ENCODE data around the gene RABGAP1L.

RABGAP1L gene

GRCh38 chr1:174726880-174727585 lies 567.7 kb downstream of the RABGAP1L start:
- H3K4me1 Mint-ChIP-seq: no peaks in the 10 kb centered on the region
- DNase-seq: no peak
- H3K27me3 Mint-ChIP-seq (ENCODE audit: low read depth, poor library complexity): no peaks in the 10 kb centered on the region
- H3K27ac Mint-ChIP-seq: no peak overlapping the region
- no peak overlapping the region for H3K4me3 Mint-ChIP-seq
- H3K36me3 Mint-ChIP-seq (ENCODE audit: low read depth): no peaks in the 10 kb centered on the region
- TF ChIP-seq CTCF (IDR thresholded peaks at IDR 0.05): no peak
- H3K9me3 Mint-ChIP-seq: no peaks in the 10 kb centered on the region

- no peaks in the 10 kb centered on the region for H3K9me3 Mint-ChIP-seq
- no peaks in the 10 kb centered on the region for H3K36me3 Mint-ChIP-seq (ENCODE audit: low read depth)
- no peak overlapping the region for H3K27ac Mint-ChIP-seq
- H3K4me3 Mint-ChIP-seq: no peak overlapping the region
- no peak for DNase-seq
- H3K27me3 Mint-ChIP-seq (ENCODE audit: low read depth, poor library complexity): no peaks in the 10 kb centered on the region
- TF ChIP-seq CTCF (IDR thresholded peaks at IDR 0.05): no peak
- H3K4me1 Mint-ChIP-seq: no peaks in the 10 kb centered on the region
Measured at GRCh38 chr1:174734270-174734669, 575.0 kb downstream of the RABGAP1L start.

- Mint-ChIP-seq H3K27me3 (ENCODE audit: low read depth, poor library complexity) (no peaks in the 10 kb centered on the region), H3K4me3 (no peak overlapping the region), H3K4me1 (no peaks in the 10 kb centered on the region), H3K27ac (no peak overlapping the region), H3K36me3 (ENCODE audit: low read depth) (no peaks in the 10 kb centered on the region), H3K9me3 (no peaks in the 10 kb centered on the region)
- DNase-seq: no peak
- no peak for TF ChIP-seq CTCF (IDR thresholded peaks at IDR 0.05)
Measured at GRCh38 chr1:174736831-174737230, 577.5 kb downstream of the RABGAP1L start.

- no peaks in the 10 kb centered on the region for H3K9me3 Mint-ChIP-seq
- no peak overlapping the region for H3K27ac Mint-ChIP-seq
- no peak for TF ChIP-seq CTCF (IDR thresholded peaks at IDR 0.05)
- H3K4me1 Mint-ChIP-seq: no peaks in the 10 kb centered on the region
- no peaks in the 10 kb centered on the region for H3K27me3 Mint-ChIP-seq (ENCODE audit: low read depth, poor library complexity)
- DNase-seq: no peak
- no peak overlapping the region for H3K4me3 Mint-ChIP-seq
- H3K36me3 Mint-ChIP-seq (ENCODE audit: low read depth): no peaks in the 10 kb centered on the region
Measured at GRCh38 chr1:174740249-174740968, 581.1 kb downstream of the RABGAP1L start.

- Mint-ChIP-seq H3K36me3 (ENCODE audit: low read depth) (no peaks in the 10 kb centered on the region), H3K27me3 (ENCODE audit: low read depth, poor library complexity) (no peaks in the 10 kb centered on the region), H3K4me1 (no peaks in the 10 kb centered on the region), H3K9me3 (no peaks in the 10 kb centered on the region), H3K4me3 (no peak overlapping the region), H3K27ac (no peak overlapping the region)
- no peak for DNase-seq
- no peak for TF ChIP-seq CTCF (IDR thresholded peaks at IDR 0.05)
Measured at GRCh38 chr1:174742805-174743653, 583.7 kb downstream of the RABGAP1L start.
